GM19438 (cell line): ENCODE measurements around the gene AOAH.

Experiments used
- ATAC-seq: cut with Tn5 transposase; IDR thresholded peaks from one replicate; pipeline ENCODE4 v1.9.1; 2021; ENCODE audit warnings: low read depth; ENCODE audit not compliant: unreplicated experiment

The AOAH gene

DNA sequence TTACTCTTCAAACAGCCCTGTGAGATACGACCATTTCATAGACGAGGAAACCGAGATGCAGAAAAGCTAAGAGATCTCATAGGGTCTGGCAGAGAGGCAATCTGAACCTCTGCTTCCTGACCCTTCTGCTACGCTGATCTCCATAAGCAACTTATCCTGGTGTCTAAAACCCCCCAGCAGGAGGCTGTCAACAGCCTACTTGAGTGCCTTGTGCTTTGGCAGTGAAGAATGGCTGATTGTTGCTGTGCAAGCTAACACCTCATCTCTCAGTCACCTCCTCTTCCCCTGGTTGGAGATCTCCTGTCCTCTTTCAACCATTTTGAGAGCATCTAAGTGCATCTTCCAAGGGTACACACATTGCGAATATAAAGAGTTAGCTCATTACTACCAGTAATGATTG lies 86.2 kb downstream of the AOAH start:
- ATAC-seq: no peak

DNA sequence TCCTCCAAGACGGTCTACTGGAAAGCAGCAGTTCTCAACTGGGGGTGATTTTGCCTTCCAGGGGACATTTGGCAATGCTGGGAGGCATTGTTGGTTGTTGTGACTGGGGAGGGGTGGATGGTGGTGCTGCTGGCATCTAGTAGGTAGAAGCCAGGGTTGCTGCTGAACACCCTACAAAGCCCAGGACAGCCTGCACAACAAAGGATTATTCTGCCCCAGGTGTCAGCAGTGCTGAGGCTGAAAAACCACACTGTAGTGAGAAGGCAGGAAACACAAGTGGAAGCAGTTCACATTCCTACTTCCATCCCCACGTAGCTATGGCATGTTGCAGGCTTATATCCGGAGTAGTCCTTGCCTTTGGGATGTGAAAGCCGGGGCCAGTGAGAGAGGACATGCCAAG lies 86.9 kb downstream of the AOAH start:
- ATAC-seq: no peak

DNA sequence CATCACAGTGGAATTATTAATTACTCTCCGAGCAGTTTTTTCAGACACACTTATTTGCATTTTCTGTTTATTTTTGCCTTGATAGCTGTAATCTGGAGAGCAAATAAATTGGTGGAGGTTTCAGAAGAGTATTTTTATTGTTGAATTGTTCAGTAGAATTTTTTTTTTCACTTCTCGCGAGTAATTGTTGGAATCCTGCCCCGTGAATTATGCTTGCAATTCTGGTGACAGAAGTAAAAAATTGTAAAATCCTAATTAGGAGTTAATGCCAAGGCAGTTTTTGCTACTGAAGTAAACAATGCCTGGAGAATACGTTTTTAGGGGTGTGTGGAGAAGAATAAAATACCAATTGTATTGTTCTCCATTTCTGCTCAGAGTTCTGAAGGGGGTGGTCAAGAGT lies 88.2 kb downstream of the AOAH start:
- no peak for ATAC-seq

DNA sequence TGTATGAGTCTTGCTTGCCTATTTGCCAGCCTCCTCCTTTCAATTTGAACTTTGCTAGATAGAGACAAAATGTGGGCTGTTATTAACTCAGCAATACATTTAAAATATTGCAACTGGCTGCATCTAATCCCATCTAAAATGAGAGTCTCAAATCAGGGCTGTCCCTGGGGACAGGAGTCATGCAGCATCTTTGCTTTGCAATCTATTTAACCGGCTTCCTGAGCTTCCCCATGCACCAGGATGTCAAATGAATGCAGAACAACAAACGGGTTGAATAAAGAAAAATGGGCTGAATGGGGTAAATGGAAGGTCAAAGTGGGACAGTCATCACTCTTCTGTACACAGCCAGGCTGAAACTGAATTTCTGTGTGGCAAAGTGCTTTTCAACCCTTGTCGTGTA lies 89.2 kb downstream of the AOAH start:
- ATAC-seq: no peak

DNA sequence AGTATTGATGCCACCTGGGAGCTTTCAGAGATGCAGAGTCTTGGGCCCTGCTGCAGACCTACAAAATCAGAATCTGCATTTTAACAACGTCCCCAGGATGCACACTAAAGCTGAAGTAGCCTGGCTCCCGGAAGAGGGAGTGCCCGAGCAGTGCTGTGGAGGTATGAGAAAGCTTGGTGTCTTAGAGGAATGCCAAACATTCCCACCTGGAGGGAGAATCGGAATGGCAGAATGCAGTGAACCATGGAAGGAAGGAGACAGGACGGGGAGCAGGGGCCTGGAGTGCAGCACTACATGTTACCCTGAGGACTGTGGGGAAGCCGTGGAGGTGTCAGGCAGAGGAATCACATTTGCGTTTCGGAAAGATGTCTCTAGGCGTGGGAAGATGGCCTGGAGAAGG lies 90.9 kb downstream of the AOAH start:
- ATAC-seq: no peak

DNA sequence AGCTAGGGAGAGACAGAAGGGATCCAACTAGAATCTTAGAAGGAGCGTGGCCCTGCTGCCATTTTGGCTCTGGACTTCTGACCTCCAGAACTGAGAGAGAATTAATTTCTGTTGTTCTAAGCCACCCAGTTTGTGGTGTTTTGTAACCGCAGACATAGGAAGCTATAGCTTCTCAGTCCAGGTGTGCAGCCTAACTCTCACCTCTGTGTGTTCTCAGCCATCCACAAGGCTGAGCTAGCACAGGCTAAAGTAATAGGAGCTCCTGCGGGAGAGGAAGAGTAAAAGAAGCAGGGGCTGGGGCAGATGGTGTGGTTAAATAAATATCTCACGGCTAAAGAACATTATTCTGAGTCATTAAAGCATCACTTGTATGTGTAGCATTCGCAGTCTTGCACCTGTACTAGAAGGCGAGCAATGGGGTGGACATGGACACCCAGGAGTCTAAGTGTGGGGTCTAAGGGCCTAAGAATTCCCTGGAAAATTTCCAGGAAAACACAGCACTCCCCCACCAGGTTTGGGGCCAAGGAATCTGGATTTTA lies 94.1 kb downstream of the AOAH start:
- ATAC-seq: no peak

DNA sequence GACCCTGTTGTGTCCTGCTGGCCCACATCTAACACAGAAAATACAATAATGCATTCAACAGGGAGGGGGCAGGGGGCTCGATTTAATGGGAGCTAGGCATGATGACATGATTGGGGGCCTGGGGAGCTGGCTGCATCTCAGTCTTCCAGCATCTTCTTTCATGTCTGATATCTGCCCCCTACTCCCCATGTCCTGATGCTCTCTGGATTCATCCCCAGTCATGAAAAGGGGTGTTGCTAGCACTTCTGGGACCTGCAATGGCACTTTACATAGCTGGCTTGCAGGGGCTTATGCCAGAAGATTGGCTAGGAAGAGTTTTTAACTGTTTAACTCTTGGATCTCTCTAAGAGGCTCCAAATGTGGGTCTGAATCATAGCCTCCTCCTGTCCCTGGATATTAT lies 94.9 kb downstream of the AOAH start:
- no peak for ATAC-seq

DNA sequence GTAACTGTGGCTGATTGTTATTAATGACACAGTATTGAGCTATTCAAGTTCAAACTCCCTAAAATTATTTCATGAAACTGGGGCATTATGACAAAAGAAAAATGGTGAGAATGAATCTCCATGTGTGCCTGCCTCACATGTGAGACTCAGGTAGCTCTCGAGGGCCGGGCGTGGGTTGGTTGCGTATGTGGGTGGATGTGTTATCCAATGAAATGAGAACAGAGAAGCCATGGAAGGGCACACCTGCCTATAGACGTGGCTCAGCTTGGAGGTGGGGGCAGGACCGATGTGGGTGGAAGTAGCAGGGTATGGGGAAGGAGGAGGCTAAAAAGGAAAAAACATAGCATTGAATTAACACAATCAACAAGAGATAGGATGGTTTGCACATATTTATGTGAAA lies 96.5 kb downstream of the AOAH start:
- ATAC-seq: no peak

DNA sequence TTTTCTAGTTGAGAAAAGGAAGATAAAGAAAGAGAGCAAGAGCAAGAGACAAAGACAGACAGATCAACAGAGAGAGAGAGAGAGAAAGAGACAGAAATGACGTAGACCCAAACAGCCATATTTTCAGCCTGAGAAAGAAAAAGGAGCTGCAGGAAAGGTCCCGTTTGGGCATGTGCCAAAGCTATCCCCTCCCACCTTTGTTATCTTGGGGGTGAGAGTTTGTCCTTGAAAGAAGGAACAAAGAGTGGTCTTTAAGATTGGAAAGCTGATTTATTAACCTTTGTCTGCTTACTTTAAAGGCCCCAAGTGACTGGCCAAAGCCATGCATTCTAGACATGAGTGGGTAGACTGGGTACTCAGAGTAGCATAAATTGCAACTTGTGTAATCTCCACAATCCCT lies 98.2 kb downstream of the AOAH start:
- ATAC-seq: no peak

DNA sequence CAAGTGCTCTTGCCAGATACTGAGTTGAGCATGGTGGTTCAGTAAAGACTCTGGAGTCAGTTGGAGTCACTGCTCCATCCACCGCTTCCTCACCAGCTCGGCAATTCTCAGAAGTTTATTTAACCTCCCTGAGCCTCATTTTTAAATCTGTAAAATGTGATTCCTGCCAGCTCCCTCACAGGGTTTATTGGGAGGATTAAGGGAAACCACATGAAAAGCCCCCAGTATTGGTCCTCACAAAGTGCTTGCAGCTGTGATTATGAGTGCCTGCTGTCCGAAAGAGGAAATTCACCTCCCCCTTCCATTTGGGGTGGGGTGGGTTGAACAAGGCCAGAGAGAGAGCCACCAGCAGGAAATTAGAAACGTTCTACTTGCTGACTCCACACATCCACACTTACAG lies 99.0 kb downstream of the AOAH start:
- ATAC-seq: no peak

DNA sequence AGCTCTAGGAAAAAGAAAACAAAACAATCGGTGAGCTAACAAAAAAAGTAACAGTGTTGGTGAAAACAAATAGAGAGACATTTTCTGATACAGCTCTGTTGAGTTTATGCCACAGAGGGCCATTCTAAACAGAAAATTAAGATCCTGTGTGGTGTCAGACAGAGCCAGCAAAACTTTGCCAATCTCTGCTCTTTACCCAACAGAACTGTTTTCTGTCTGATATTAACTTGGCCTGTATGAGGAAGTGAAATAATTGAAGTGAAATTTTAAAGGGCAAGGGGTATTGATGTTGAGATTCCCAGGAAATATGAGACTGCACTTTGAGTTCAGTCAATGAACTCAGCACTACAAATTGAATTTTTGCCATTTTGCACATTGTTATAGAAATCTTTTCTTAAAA lies 101.0 kb downstream of the AOAH start:
- ATAC-seq: no peak

DNA sequence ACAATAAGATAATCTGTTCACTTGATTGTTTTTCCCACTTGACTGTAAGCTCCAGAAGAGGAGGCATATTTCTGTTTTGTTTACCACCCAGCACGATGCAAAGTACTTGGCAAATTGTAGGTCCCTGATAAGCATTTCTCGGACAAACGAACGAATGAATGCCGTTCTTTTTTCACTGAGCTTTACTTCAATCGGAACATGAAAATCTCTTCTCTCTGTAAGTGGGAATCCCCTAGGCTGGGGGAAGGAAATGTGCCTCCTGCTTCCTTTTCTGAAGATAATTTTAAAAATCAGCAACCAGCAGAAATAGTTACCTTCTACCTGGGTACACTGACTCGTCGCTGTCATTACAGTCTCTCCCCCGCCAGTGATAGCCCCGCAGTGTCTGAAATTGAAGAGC lies 102.9 kb downstream of the AOAH start:
- ATAC-seq: no peak

DNA sequence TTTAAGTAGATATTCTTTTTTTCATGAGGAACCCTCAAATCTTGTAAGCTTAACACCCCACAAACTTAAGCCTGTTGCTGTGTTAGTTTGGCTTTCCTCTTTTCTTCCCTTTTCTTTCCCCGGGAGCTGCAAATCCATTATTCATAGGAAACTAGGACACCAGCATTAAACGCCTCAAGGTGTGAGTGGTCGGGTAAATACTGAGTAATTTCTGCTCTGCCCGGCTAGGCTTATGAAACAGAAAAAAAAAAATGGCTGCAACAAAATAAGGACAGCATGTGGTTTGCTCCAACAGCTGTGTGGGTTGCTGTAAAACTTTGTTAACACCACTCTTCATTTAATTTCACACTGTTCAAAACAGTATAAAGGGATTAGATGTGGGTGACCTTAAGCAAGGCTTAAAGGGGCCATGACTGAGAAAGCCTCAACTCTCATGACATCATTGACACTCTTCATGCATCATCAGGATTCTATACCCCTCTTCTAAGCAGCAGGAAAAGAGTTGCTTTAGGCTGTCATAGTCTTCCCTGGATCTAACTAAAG lies 104.1 kb downstream of the AOAH start:
- ATAC-seq: no peak

DNA sequence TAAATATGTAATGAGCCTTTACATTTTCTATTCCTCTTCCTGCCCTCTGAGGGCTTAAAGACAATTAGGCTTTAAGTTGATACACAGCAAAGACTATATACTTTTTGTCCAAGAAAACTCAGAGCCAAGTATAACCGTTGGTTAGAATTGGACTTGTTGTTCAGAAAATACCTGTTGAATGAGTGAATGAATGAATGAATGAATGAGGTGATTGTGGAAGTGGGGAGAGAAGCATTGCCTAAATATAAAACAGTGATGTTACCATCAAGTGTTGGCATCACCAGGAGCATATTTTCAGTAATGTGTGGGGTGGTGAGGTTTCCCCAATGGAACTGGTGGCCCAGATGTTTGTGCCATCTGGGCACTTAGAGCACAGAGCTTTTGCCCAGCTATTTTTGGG lies 106.9 kb downstream of the AOAH start:
- no peak for ATAC-seq

DNA sequence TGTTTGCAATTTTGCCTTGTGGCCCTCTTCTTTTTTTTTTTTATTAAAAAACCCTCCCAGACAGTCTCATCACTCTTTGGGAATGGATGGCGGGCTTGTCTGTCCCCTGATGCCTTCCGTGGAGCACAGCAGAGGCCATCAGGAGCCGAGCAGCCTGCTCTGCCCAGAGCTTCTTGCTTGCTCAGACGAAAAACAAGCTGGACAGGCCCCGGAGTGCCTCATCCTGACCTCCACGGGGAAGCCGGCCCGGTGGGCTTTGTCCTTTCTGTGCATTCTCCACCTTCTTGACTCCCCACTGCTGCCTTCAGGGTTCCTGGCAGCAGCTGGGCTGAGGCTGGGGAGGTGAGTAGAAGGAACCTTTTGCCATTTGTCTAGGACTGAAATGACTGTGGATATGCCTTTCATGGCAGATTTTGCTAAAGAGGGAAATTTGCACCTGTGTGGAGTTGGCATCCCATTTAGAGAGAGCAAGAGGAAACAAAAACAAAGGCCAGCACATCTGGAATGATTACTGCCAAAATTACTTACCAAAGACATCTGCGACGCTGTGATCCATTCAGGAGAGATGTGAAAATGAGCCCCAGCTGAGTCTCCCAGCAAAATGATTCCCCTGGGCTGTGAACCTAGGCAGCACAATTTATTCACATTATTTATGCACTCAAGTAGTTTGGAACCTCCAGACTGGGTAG lies 108.3 kb downstream of the AOAH start:
- ATAC-seq: no peak

DNA sequence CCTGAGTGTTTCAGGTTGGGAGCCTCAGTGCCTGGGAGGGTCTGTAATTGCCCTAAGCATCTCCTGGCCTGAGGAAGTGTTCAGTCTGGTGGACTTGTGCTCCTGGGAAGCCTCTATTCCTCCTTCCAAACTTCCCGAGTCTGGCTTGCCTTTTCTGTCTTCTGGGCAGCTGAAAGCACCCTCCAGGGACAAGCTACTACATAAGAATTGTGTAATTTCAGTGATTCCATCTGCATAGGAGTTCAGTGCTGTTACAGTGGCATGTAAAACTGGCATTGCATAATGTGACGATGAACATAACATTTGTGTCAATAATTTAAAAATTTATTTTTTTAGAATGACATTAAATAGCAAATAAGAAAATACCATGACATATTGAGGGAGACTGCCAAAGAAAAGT lies 109.3 kb downstream of the AOAH start:
- ATAC-seq: no peak

DNA sequence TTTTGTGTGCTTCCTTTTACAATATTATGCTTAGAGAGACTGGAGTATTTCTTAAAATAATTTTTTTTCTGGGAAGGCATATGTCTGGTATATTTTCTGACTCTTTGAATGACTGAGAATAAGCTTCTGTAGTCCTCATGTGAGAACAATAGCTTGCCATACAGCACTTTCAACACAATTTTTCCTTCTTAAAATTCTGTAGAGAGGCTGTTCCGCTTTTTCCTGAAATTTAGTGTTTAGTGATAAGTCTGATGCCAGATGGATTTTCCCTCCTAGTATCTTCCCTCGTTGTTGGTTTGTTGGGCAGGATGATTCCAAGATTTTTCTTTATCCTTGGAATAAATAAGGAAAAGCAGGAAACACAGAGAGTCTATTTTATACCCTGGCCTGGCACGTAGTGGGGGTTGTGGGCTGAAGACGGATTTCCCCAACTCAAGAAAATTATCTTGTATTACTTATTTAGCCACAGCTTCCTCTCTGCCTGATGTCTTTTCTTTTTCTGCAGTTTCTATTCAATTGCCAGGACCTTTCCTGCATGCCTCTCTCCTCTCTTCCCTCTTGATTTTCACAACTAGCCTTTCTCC lies 111.2 kb downstream of the AOAH start:
- no peak for ATAC-seq

DNA sequence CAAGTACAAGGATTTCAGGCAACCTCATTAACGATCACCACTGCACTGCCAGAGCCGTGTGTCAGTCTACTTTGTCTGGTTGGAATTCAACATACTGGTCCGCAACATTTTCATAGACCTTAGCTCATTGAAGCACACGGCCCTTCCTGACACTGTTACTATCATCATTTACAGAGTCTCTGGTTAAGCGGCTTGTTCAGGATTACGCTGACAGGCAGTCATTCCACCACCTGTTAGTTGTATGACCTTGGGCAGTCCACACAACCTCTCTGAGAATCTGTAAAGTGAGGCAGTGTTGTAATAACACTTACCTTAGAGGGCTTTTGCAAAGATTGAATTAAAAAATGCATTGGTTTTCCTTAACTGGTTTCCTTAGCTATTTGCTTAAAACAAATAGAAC lies 112.6 kb downstream of the AOAH start:
- ATAC-seq: no peak

DNA sequence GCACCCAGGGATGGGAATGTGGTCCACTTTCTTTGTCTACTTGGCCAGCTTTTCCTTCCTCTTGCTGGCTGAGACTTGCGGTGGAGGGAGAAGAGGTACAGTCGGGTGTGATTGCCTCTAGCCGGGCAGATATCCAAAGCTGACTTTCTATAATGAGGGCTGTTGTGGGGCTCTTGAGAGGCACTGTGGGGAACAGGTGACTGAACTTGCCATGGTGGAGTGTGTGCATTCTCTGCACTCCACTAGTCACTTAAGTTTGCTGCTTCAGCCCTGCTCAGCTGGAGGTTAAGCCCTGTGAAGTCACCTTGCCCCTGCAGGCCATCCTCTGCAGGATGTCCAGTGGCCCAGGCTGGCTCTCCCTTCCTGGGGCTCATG lies 116.6 kb downstream of the AOAH start:
- ATAC-seq: no peak

DNA sequence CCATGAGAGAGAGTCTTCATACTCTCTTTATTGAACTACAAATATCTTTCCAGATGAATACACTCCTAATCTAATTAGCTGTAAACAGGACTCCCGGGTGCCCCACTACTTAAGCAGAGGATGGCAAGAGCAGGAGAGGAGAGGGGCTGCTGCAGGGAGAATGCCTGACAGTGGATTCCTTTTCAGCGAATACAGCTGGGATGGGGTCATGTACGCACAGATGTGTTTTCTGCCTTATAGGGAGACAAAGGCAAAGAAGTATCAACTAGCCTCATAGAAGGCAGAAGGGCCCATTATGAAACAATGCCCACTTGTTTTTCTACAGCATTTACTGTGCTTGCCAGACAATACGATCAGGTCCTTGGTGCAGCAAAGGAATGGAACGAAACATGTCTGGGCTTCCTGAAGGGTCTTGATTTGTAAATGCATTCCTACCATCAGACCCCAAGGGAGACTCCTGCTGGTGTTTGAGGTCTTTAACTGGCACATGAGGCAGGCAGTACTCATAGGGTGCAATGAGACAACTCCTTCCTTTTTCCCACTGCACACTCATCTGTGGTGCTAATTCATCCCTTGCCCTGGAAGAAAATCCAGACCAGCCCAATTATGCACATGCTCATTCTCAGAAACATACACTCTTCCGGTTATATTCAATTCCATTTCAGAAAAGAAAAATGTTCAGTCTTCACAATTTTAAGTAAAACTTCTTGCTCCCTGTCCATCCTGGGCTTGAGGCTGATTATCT lies 117.1 kb downstream of the AOAH start:
- ATAC-seq: no peak

DNA sequence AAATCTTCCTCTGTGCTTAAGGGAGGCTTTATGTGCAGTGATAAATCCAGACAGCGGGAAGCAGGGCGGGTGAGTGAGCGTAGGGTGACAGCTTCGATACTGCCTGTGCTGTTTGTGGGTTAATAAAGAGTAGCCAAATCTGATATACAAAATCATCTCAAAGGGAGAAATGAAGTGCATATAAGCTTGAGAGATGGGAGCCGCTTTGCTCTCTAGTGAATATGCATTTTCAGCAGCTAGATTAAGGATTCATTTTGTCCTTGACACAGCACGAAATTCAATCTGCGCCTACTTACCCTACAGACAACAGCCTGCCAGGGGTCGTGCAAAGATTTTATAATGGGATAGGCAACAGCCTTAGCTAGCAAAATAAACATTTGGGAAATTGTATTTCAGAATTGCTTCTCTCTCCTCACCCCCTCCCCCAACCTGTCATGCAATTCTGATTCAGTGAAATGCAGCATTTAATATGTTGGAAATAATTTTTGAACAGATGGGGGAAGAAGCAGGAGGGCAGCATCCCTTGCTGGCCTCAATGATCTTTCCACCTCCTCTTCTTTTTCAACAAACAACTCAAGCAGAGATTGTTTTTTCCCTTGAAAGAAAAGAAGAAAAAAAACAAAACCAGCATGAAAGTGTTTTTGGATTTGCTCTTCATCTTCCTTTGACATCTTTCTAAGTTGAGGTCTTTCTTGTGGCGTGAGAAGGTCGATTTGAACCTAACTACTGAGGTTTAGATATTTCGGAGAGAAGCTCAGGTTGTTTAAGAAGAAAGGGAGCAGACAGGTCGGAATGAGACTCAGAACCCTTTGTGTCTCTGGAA lies 117.9 kb downstream of the AOAH start:
- no peak for ATAC-seq
